Measurements from ENCODE around the gene DAGLA. TPM values are rescaled to one million over a fixed set of nuclear protein-coding genes. Genes with fewer than 3 reads are reported as not detected.
A peak's percentile ranks its signal among the peaks of the same experiment; 100 is the strongest.

DAGLA gene
- total and polyA plus RNA-seq, 2 of the 13 experiments (the other 11 are each of a cell fraction or from before 2014, with no cell fraction given), result 2.6 to 3.9 TPM

DNA sequence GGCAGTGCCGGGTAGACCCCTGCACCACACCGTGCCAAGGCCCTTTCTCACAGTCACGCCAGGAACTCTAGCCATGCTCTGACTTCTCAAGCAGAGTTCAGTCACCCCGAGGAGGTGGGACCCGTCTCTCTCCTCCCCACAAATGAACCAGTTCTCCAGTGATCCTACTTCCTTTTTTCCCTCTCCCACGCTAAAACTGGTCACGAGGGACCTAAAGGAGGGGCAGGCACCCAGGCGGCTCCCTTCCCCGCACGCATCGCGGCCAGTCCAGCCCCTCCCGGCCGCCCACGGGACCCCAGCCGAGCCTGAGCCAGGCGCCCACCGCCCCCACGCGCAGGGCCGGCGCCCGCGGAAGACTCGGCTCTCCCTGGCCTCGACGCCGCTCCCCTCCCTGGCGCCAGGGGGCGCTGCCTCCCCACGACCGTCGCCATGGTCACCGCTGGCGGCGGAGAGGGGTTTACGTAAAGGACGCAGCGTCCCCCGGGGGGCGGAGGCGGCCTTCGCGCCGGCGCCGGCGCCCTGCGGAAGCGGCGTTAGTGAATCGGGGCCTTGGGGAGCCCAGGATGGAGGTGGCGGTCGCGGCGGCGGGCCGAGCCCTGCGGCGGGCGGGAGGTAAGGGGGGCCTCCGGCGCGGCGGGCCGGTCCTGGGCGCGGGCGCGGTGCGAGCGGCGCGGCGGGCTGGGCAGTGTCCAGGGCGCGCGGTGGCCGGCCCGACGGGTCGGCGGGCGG, at the start of gene DAGLA (continued):
- TF ChIP-seq ZNF660 (CRISPR knock-in tag; IDR thresholded peaks at IDR 0.05; ENCODE audit: borderline replicate concordance, low read depth) (no peak), AGO1 (IDR thresholded peaks at IDR 0.05; ENCODE audit: low read depth, low read length, poor library complexity, severe bottlenecking) (peak; percentile 100), ZBTB26 (CRISPR knock-in tag; IDR thresholded peaks at IDR 0.05; ENCODE audit: borderline replicate concordance) (no peak), JUND (CRISPR knock-in tag; IDR thresholded peaks at IDR 0.05) (no peak), ZNF747 (CRISPR knock-in tag; IDR thresholded peaks at IDR 0.05; ENCODE audit: borderline replicate concordance) (no peak), PATZ1 (CRISPR knock-in tag; IDR thresholded peaks at IDR 0.05) (peak; percentile 58), AFF4 (CRISPR knock-in tag; IDR thresholded peaks at IDR 0.05) (no peak), ZNF24 (IDR thresholded peaks at IDR 0.05) (no peak), AHR (CRISPR knock-in tag; IDR thresholded peaks at IDR 0.05) (no peak), SKI (IDR thresholded peaks at IDR 0.05; ENCODE audit: partially characterized antibody) (peak; percentile 27), ETV6 (CRISPR knock-in tag; conservative IDR thresholded peaks at IDR 0.05) (no peak), STAG1 (CRISPR knock-in tag; IDR thresholded peaks at IDR 0.05) (peak; percentile 55), SAP130 (CRISPR knock-in tag; IDR thresholded peaks at IDR 0.05; ENCODE audit: low read depth) (peak; percentile 69), GLMP (CRISPR knock-in tag; IDR thresholded peaks at IDR 0.05; ENCODE audit: borderline replicate concordance) (no peak), ZFP36L1 (CRISPR knock-in tag; IDR thresholded peaks at IDR 0.05) (no peak), FOXA3 (CRISPR knock-in tag; IDR thresholded peaks at IDR 0.05) (peak; percentile 47; the same call in 1 of the 2 replicates), REXO4 (CRISPR knock-in tag; IDR thresholded peaks at IDR 0.05; ENCODE audit: borderline replicate concordance) (no peak), HNRNPH1 (optimal IDR thresholded peaks at IDR 0.05; ENCODE audit: low read depth, low read length) (peak; percentile 100)
- TF ChIP-seq, protein P1, sequence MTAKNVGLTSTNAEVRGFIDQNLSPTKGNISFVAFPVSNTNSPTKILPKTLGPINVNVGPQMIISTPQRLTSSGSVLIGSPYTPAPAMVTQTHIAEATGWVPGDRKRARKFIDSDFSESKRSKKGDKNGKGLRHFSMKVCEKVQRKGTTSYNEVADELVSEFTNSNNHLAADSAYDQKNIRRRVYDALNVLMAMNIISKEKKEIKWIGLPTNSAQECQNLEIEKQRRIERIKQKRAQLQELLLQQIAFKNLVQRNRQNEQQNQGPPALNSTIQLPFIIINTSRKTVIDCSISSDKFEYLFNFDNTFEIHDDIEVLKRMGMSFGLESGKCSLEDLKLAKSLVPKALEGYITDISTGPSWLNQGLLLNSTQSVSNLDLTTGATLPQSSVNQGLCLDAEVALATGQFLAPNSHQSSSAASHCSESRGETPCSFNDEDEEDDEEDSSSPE (CRISPR knock-in tag; IDR thresholded peaks at IDR 0.05), result peak; percentile 48; the same call in 1 of the 2 replicates
- TF ChIP-seq, protein P2, sequence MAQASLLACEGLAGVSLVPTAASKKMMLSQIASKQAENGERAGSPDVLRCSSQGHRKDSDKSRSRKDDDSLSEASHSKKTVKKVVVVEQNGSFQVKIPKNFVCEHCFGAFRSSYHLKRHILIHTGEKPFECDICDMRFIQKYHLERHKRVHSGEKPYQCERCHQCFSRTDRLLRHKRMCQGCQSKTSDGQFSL (CRISPR knock-in tag; IDR thresholded peaks at IDR 0.05), result 0 out of 2 replicates have a peak, but pooled peaks have one; percentile 18
